ENCODE data around the gene ZC3H12C.

The ZC3H12C gene

DNA sequence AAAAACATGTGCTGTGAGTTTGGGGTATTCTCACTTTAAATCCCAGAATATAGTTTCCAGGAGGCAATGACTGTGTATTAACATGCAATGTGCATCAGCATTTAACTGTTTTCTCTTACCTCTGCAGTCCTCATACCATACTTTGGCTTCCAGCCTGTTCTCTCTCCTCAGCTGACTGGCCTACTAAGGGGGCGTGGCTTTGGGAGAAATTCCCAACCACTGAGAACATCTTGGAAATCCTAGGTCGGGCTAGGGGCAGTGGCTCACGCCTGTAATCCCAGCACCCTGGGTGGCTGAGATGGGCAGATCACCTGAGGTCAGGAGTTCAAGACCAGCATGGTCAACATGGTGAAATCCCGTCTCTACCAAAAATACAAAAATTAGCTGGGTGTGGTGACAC is 13.5 kb upstream of the ZC3H12C start:
- WGBS, result 92% methylated on average over 3 of the region's 4 CpGs
- H3K18ac ChIP-seq (ENCODE audit: low read depth in 1 of 2, low read length in 2 of 2), result no peak overlapping the region
- no peak overlapping the region for H2BK120ac ChIP-seq (ENCODE audit: low read depth, low read length)
- no peak overlapping the region for H2AFZ ChIP-seq (ENCODE audit: low read depth, low read length)
- H4K91ac ChIP-seq (ENCODE audit: low read length), result no peak overlapping the region
- no peaks in the 10 kb centered on the region for H3K79me1 ChIP-seq (replicated peaks; ENCODE audit: low read length, poor library complexity, severe bottlenecking)
- no peak overlapping the region for H3K4ac ChIP-seq (ENCODE audit: low read depth in 1 of 2, low read length in 2 of 2)
- H2AK5ac ChIP-seq (ENCODE audit: low read length, severe bottlenecking), result no peak overlapping the region
- no peak overlapping the region for H3K27ac ChIP-seq (ENCODE audit: low read length, poor library complexity, severe bottlenecking)
- no peak overlapping the region for H2BK12ac ChIP-seq (ENCODE audit: low read length in 2 of 2)
- H3K9ac ChIP-seq (ENCODE audit: low read length), result no peak overlapping the region
- peaks cover 9% of the 10 kb centered on the region for H3K9me3 ChIP-seq (ENCODE audit: control insufficient read depth, low read length)
- no peak overlapping the region for H3K4me3 ChIP-seq (ENCODE audit: insufficient read depth in 1 of 2, low read depth in 1 of 2, low read length in 2 of 2)
- H2BK5ac ChIP-seq (ENCODE audit: low read depth, low read length, poor library complexity, severe bottlenecking), result no peak overlapping the region
- no peaks in the 10 kb centered on the region for H3K27me3 ChIP-seq (ENCODE audit: control insufficient read depth in 1 of 2, insufficient read depth in 1 of 2, low read length in 2 of 2)
- no peak overlapping the region for H3K14ac ChIP-seq (ENCODE audit: low read length in 2 of 2)
- DNase-seq, result no peak
- peaks cover 6% of the 10 kb centered on the region for H3K4me1 ChIP-seq (ENCODE audit: control insufficient read depth, insufficient read depth, low read depth, low read length)
- H3K23ac ChIP-seq (ENCODE audit: low read length in 2 of 2), result no peak overlapping the region
- no peak overlapping the region for H2BK15ac ChIP-seq (ENCODE audit: low read depth, poor library complexity, severe bottlenecking)
- no peak overlapping the region for H4K8ac ChIP-seq (ENCODE audit: low read length)
- H3K4me2 ChIP-seq (ENCODE audit: low read length, poor library complexity, severe bottlenecking), result no peak overlapping the region
- H3K36me3 ChIP-seq (ENCODE audit: control insufficient read depth in 1 of 2, insufficient read depth in 2 of 2, low read depth in 1 of 2, low read length in 2 of 2), result no peaks in the 10 kb centered on the region

GRCh38 chr11:110081462-110082376 is 11.5 kb upstream of the ZC3H12C start:
- H2BK120ac ChIP-seq (ENCODE audit: low read depth, low read length), result no peak overlapping the region
- H2AFZ ChIP-seq (ENCODE audit: low read depth, low read length), result no peak overlapping the region
- no peak overlapping the region for H3K4me2 ChIP-seq (ENCODE audit: low read length, poor library complexity, severe bottlenecking)
- H4K91ac ChIP-seq (ENCODE audit: low read length), result no peak overlapping the region
- H3K18ac ChIP-seq (ENCODE audit: low read depth in 1 of 2, low read length in 2 of 2), result no peak overlapping the region
- peak; percentile 21 for DNase-seq
- no peak overlapping the region for H3K27ac ChIP-seq (ENCODE audit: low read length, poor library complexity, severe bottlenecking)
- H3K23ac ChIP-seq (ENCODE audit: low read length in 2 of 2), result no peak overlapping the region
- H2AK5ac ChIP-seq (ENCODE audit: low read length, severe bottlenecking), result no peak overlapping the region
- H3K9me3 ChIP-seq (ENCODE audit: control insufficient read depth, low read length), result peaks cover 9% of the 10 kb centered on the region
- H3K79me1 ChIP-seq (replicated peaks; ENCODE audit: low read length, poor library complexity, severe bottlenecking), result no peaks in the 10 kb centered on the region
- peaks cover 2% of the 10 kb centered on the region for H3K4me1 ChIP-seq (ENCODE audit: control insufficient read depth, insufficient read depth, low read depth, low read length)
- H4K8ac ChIP-seq (ENCODE audit: low read length), result no peak overlapping the region
- H2BK5ac ChIP-seq (ENCODE audit: low read depth, low read length, poor library complexity, severe bottlenecking), result no peak overlapping the region
- no peaks in the 10 kb centered on the region for H3K36me3 ChIP-seq (ENCODE audit: control insufficient read depth in 1 of 2, insufficient read depth in 2 of 2, low read depth in 1 of 2, low read length in 2 of 2)
- no peaks in the 10 kb centered on the region for H3K27me3 ChIP-seq (ENCODE audit: control insufficient read depth in 1 of 2, insufficient read depth in 1 of 2, low read length in 2 of 2)
- H3K9ac ChIP-seq (ENCODE audit: low read length), result peak overlapping the region; percentile 4
- H2BK12ac ChIP-seq (ENCODE audit: low read length in 2 of 2), result no peak overlapping the region
- H3K4ac ChIP-seq (ENCODE audit: low read depth in 1 of 2, low read length in 2 of 2), result no peak overlapping the region
- peak overlapping the region; percentile 7 for H2BK15ac ChIP-seq (ENCODE audit: low read depth, poor library complexity, severe bottlenecking)
- no peak overlapping the region for H3K4me3 ChIP-seq (ENCODE audit: insufficient read depth in 1 of 2, low read depth in 1 of 2, low read length in 2 of 2)
- H3K14ac ChIP-seq (ENCODE audit: low read length in 2 of 2), result no peak overlapping the region
- 96% methylated on average over 6 of the region's 7 CpGs for WGBS

DNA sequence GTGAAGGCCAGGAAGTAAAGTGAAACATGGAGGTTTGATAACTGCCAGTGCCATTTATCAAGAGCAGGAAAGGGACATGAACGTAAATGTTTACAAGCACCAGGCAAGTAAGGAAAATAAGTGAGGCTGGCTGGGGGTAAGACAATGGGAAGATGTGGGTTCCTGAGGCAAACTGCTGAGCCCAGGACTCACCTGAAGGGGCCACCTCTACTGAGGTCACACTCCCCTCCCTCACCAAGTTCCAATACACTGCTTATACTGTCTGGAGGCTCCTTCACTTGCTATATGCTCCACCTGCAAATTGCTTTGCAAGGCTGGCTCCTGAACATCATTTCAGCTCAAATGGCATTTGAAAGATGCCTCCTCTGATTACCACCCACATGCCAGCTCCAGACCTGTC is 10.3 kb upstream of the ZC3H12C start:
- Histone ChIP-seq H2BK120ac (ENCODE audit: low read depth, low read length) (no peak overlapping the region), H3K27ac (ENCODE audit: low read length, poor library complexity, severe bottlenecking) (no peak overlapping the region), H3K23ac (ENCODE audit: low read length in 2 of 2) (no peak overlapping the region), H3K4ac (ENCODE audit: low read depth in 1 of 2, low read length in 2 of 2) (no peak overlapping the region), H4K8ac (ENCODE audit: low read length) (no peak overlapping the region), H3K4me1 (ENCODE audit: control insufficient read depth, insufficient read depth, low read depth, low read length) (no peaks in the 10 kb centered on the region), H3K9ac (ENCODE audit: low read length) (no peak overlapping the region), H3K4me3 (ENCODE audit: insufficient read depth in 1 of 2, low read depth in 1 of 2, low read length in 2 of 2) (no peak overlapping the region), H3K27me3 (ENCODE audit: control insufficient read depth in 1 of 2, insufficient read depth in 1 of 2, low read length in 2 of 2) (no peaks in the 10 kb centered on the region), H3K18ac (ENCODE audit: low read depth in 1 of 2, low read length in 2 of 2) (no peak overlapping the region), H3K79me1 (replicated peaks; ENCODE audit: low read length, poor library complexity, severe bottlenecking) (no peaks in the 10 kb centered on the region), H2BK5ac (ENCODE audit: low read depth, low read length, poor library complexity, severe bottlenecking) (no peak overlapping the region), H3K9me3 (ENCODE audit: control insufficient read depth, low read length) (peaks cover 9% of the 10 kb centered on the region), H2AK5ac (ENCODE audit: low read length, severe bottlenecking) (no peak overlapping the region), H3K4me2 (ENCODE audit: low read length, poor library complexity, severe bottlenecking) (no peak overlapping the region), H4K91ac (ENCODE audit: low read length) (no peak overlapping the region), H2BK12ac (ENCODE audit: low read length in 2 of 2) (no peak overlapping the region), H2BK15ac (ENCODE audit: low read depth, poor library complexity, severe bottlenecking) (no peak overlapping the region), H3K36me3 (ENCODE audit: control insufficient read depth in 1 of 2, insufficient read depth in 2 of 2, low read depth in 1 of 2, low read length in 2 of 2) (no peaks in the 10 kb centered on the region), H2AFZ (ENCODE audit: low read depth, low read length) (no peak overlapping the region), H3K14ac (ENCODE audit: low read length in 2 of 2) (no peak overlapping the region)
- WGBS, result 55% methylated on average over 1 of the region's 1 CpG
- no peak for DNase-seq

DNA sequence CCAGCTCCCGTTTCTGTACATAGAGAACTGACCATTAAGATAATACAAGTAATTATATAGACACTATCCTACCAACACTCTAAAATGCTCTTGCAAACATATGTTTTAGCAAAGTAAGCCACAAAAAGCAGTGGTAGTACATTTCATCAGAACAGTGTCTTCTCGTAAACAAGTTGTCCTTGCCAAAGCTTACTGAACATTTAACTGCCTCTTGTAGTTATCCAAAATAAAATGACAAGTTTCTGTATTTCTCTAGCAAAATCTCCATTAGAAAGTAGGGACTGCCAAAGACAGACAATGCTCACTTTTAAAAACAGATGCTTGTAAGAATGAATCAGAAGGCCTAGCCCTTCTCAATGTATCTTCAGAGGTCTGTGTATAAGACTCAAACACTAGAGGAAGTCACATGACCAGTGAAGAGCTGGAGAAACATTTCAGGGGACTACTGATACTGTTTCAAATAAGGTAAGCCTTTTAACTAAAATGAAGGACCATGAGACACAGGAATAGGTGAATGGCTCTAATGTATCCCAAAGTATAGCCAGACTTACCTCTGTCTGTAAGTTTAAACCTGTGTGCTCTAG is 7.8 kb upstream of the ZC3H12C start:
- H3K23ac ChIP-seq (ENCODE audit: low read length in 2 of 2), result no peak overlapping the region
- H2BK12ac ChIP-seq (ENCODE audit: low read length in 2 of 2), result peak overlapping the region in 1 of 2 experiments; percentile 43
- H3K4me1 ChIP-seq (ENCODE audit: control insufficient read depth, insufficient read depth, low read depth, low read length), result peaks cover 4% of the 10 kb centered on the region
- H3K14ac ChIP-seq (ENCODE audit: low read length in 2 of 2), result no peak overlapping the region
- H3K4ac ChIP-seq (ENCODE audit: low read depth in 1 of 2, low read length in 2 of 2), result peak overlapping the region in 1 of 2 experiments; percentile 76
- H2BK15ac ChIP-seq (ENCODE audit: low read depth, poor library complexity, severe bottlenecking), result no peak overlapping the region
- H2BK120ac ChIP-seq (ENCODE audit: low read depth, low read length), result no peak overlapping the region
- no peaks in the 10 kb centered on the region for H3K79me1 ChIP-seq (replicated peaks; ENCODE audit: low read length, poor library complexity, severe bottlenecking)
- peak; percentile 39 for DNase-seq
- H2AFZ ChIP-seq (ENCODE audit: low read depth, low read length), result no peak overlapping the region
- H4K91ac ChIP-seq (ENCODE audit: low read length), result no peak overlapping the region
- no peak overlapping the region for H2AK5ac ChIP-seq (ENCODE audit: low read length, severe bottlenecking)
- H3K9me3 ChIP-seq (ENCODE audit: control insufficient read depth, low read length), result no peaks in the 10 kb centered on the region
- no peak overlapping the region for H3K4me2 ChIP-seq (ENCODE audit: low read length, poor library complexity, severe bottlenecking)
- H3K18ac ChIP-seq (ENCODE audit: low read depth in 1 of 2, low read length in 2 of 2), result peak overlapping the region in 1 of 2 experiments; percentile 46
- 93% methylated on average over 2 of the region's 2 CpGs for WGBS
- no peaks in the 10 kb centered on the region for H3K36me3 ChIP-seq (ENCODE audit: control insufficient read depth in 1 of 2, insufficient read depth in 2 of 2, low read depth in 1 of 2, low read length in 2 of 2)
- H3K27me3 ChIP-seq (ENCODE audit: control insufficient read depth in 1 of 2, insufficient read depth in 1 of 2, low read length in 2 of 2), result no peaks in the 10 kb centered on the region
- H3K4me3 ChIP-seq (ENCODE audit: insufficient read depth in 1 of 2, low read depth in 1 of 2, low read length in 2 of 2), result no peak overlapping the region
- no peak overlapping the region for H4K8ac ChIP-seq (ENCODE audit: low read length)
- no peak overlapping the region for H2BK5ac ChIP-seq (ENCODE audit: low read depth, low read length, poor library complexity, severe bottlenecking)
- no peak overlapping the region for H3K27ac ChIP-seq (ENCODE audit: low read length, poor library complexity, severe bottlenecking)
- H3K9ac ChIP-seq (ENCODE audit: low read length), result no peak overlapping the region

Measured in mesenchymal stem cell (in vitro differentiated cells and primary cell).